ENCODE results near the gene PHF1. TPM values are rescaled to one million over a fixed set of nuclear protein-coding genes. Genes with fewer than 3 reads are reported as not detected.

The PHF1 gene
- total and polyA plus RNA-seq, 2 of the 4 experiments (the other 2 are of a cell fraction): 9.0 to 47.2 TPM

GRCh38 chr6:33437666-33438065, 26.9 kb downstream of the PHF1 start:
- ChIA-PET CTCF (no interaction called here), POLR2A (ENCODE audit: unreplicated experiment) (no interaction called here)
- no peak overlapping the region for H2BK20ac ChIP-seq (ENCODE audit: low read depth, low read length)
- H3K79me1 ChIP-seq (ENCODE audit: low read depth in 1 of 2, low read length in 2 of 2): peaks cover 12 to 27% of the 10 kb centered on the region in 2 experiments
- intact Hi-C loops (cut with micrococcal nuclease): no loop called here
- no peak overlapping the region for H3K4ac ChIP-seq (ENCODE audit: low read depth, low read length)
- no peak overlapping the region for H3K23ac ChIP-seq (ENCODE audit: low read depth, low read length)
- dilution Hi-C loops (cut with HindIII; ENCODE audit: low sequenced_read_pairs, unreplicated experiment): no loop called here
- no peak overlapping the region for H4K8ac ChIP-seq (ENCODE audit: low read depth in 2 of 2, low read length in 2 of 2)
- no peak overlapping the region for H2AFZ ChIP-seq (replicated peaks; ENCODE audit: low read length, poor library complexity)
- H3K56ac ChIP-seq (ENCODE audit: extremely low read depth, insufficient read depth, low read length): no peak overlapping the region
- no peak overlapping the region for H2BK5ac ChIP-seq (ENCODE audit: low read depth, low read length, poor library complexity, severe bottlenecking)
- no peak overlapping the region for H3K4me2 ChIP-seq (ENCODE audit: low read depth, low read length)
- no peak overlapping the region for H4K91ac ChIP-seq (ENCODE audit: insufficient read depth, low read depth, low read length)
- in situ Hi-C loops (cut with MboI; ENCODE audit: low sequenced_read_pairs): no loop called here
- no peak overlapping the region for H2BK15ac ChIP-seq (ENCODE audit: low read depth, low read length)
- H3K4me1 ChIP-seq (ENCODE audit: control insufficient read depth, insufficient read depth, low read length): peaks cover 8% of the 10 kb centered on the region
- no peak overlapping the region for H4K5ac ChIP-seq (ENCODE audit: low read depth, low read length)
- WGBS, 2 experiments (ENCODE audit: extremely low coverage in 2 of 2, insufficient read length in 1 of 2): 97% methylated on average over 9 of the region's 18 CpGs; no CpG with 5 or more reads in 1 of the 2 experiments
- no peak overlapping the region for H3K18ac ChIP-seq (ENCODE audit: low read depth, low read length)
- no peak overlapping the region for H2AK9ac ChIP-seq (replicated peaks; ENCODE audit: low read depth, low read length, poor library complexity)
- H2BK120ac ChIP-seq (ENCODE audit: low read depth, low read length): no peak overlapping the region
- H3K9me3 ChIP-seq (ENCODE audit: control insufficient read depth, insufficient read depth, low read length): no peaks in the 10 kb centered on the region
- no peak overlapping the region for H3K9ac ChIP-seq (ENCODE audit: low read depth, low read length)
- BruUV-seq (replicated peaks): no TSS peak
- peaks cover 6% of the 10 kb centered on the region; the same call in 1 of the 2 replicates for H4K20me1 ChIP-seq (ENCODE audit: insufficient read depth, low read length)
- H3K14ac ChIP-seq (replicated peaks; ENCODE audit: low read depth, low read length): no peak overlapping the region
- H3K36me3 ChIP-seq (ENCODE audit: control insufficient read depth, insufficient read depth, low read length): peaks cover 62% of the 10 kb centered on the region
- TF ChIP-seq POLR2A (IDR thresholded peaks at IDR 0.05; ENCODE audit: low read depth, low read length) (no peak), RAD21 (IDR thresholded peaks at IDR 0.05; ENCODE audit: low read length) (no peak), NFE2L2 (IDR thresholded peaks at IDR 0.05; ENCODE audit: low read depth, low read length) (no peak), RCOR1 (IDR thresholded peaks at IDR 0.05; ENCODE audit: insufficient replicate concordance, low read length) (no peak), ELK1 (IDR thresholded peaks at IDR 0.05; ENCODE audit: borderline replicate concordance, low read depth, low read length) (no peak), CHD1 (IDR thresholded peaks at IDR 0.05; ENCODE audit: low read depth, low read length) (no peak), BHLHE40 (IDR thresholded peaks at IDR 0.05; ENCODE audit: low read depth, low read length) (no peak), MXI1 (IDR thresholded peaks at IDR 0.05; ENCODE audit: borderline replicate concordance, low read depth, low read length) (no peak), RFX5 (IDR thresholded peaks at IDR 0.05; ENCODE audit: low read depth, low read length) (no peak), CTCF (conservative IDR thresholded peaks at IDR 0.05; ENCODE audit: low read depth, low read length) (no peak), FOS (IDR thresholded peaks at IDR 0.05; ENCODE audit: low read depth, low read length) (no peak), CEBPB (IDR thresholded peaks at IDR 0.05; ENCODE audit: low read depth, low read length) (no peak), USF2 (IDR thresholded peaks at IDR 0.05; ENCODE audit: low read depth, low read length) (no peak), MAZ (IDR thresholded peaks at IDR 0.05; ENCODE audit: borderline replicate concordance, low read depth, low read length) (no peak), SMC3 (IDR thresholded peaks at IDR 0.05; ENCODE audit: low read depth, low read length) (no peak), MAFK (IDR thresholded peaks at IDR 0.05; ENCODE audit: low read depth, low read length) (no peak)
- H3K27me3 ChIP-seq (ENCODE audit: control insufficient read depth, insufficient read depth, low read length): no peaks in the 10 kb centered on the region
- ATAC-seq (ENCODE audit: low read depth): no peak
- peaks cover 10% of the 10 kb centered on the region for H3K9me1 ChIP-seq (ENCODE audit: insufficient read depth, low read length)
- H3K27ac ChIP-seq (ENCODE audit: insufficient read depth, low read length): no peak overlapping the region
- no peak overlapping the region for H3K4me3 ChIP-seq (ENCODE audit: insufficient read depth, low read depth, low read length)
- DNase-seq: no peak
- no peak overlapping the region for H2AK5ac ChIP-seq (ENCODE audit: low read depth, low read length)
